K562 (cell line): Measurements from ENCODE around the gene LSM12. TPM values are rescaled to one million over a fixed set of nuclear protein-coding genes. Genes with fewer than 3 reads are reported as not detected.

ENCODE experiments used
- ATAC-seq: fragments of 200-7000 bp; cut with Tn5 transposase; 3 replicates; pipeline ENCODE4 v1.9.1; 2020; ENCODE audit warnings: moderate library complexity
- Bru-seq: library from RNA; stranded (reverse); fragments of 400-500 nt; gene quantifications from one replicate; lab custom pipeline; 2021; lab: Mats Ljungman, UMichigan
- BruChase-seq, 2 experiments: library from RNA; stranded (reverse); fragments of 400-500 nt; gene quantifications; one replicate each; lab custom pipeline; 2021; lab: Mats Ljungman, UMichigan
- BruUV-seq: library from RNA; stranded (reverse); fragments of 400-500 nt; replicated peaks from 2 replicates; lab custom pipeline; 2021; lab: Mats Ljungman, UMichigan
- CTCF ChIA-PET: fragments of 300-600 bp; formaldehyde crosslinking; extraction: SDS; loops from one replicate; lab custom pipeline; 2021; ENCODE audit warnings: low intra/inter-chr PET ratio; lab: Yijun Ruan, JAX
- POLR2A ChIA-PET: fragments of 300-600, 350-650 bp; sonication (Branson Sonifier 250); formaldehyde crosslinking; extraction: SDS; loops from one replicate; lab custom pipeline; 2021; ENCODE audit warnings: antibody characterized with exemption, inconsistent platforms; lab: Yijun Ruan, JAX
- DNase-seq, 4 experiments: peaks; one replicate each; pipeline versions ENCODE4 v3.0.0 to v3.0.0-alpha.2; 2011 to 2018; ENCODE audit warnings: low spot score in 3 of 4, mixed read lengths in 3 of 4; ENCODE audit errors: extremely low read depth in 1 of 4
- FAIRE-seq: peaks from 2 replicates; lab custom pipeline; 2011; peaks lifted over from hg19 to GRCh38; lab: Jason Lieb, UNC
- H2AFZ ChIP-seq: 2 replicates; pipeline ENCODE4 v1.6.0; 2011; ENCODE audit warnings: low read depth, low read length, control low read depth, inconsistent platforms
- H3K27ac ChIP-seq: fragments of 200-600 bp; 3 replicates; pipeline ENCODE4 v1.8.0; 2011; ENCODE audit warnings: low read depth, mild to moderate bottlenecking, control low read depth, inconsistent platforms, low read length, moderate library complexity, mixed read lengths; ENCODE audit errors: extremely low read depth
- H3K27me3 ChIP-seq, 2 experiments: fragments of 300-600 bp in 1 of 2; 2 replicates in 1 of 2; 3 replicates in 1 of 2; pipeline versions ENCODE4 v1.6.0 to v1.8.0; 2011; ENCODE audit warnings: inconsistent platforms in 2 of 2, low read length in 2 of 2, mild to moderate bottlenecking in 1 of 2, mixed read lengths in 1 of 2, moderate library complexity in 1 of 2; ENCODE audit not compliant: control insufficient read depth in 2 of 2, insufficient read depth in 2 of 2
- H3K36me3 ChIP-seq: fragments of 300-600 bp; 3 replicates; pipeline ENCODE4 v1.8.0; 2011; ENCODE audit warnings: mild to moderate bottlenecking, low read length, inconsistent platforms; ENCODE audit not compliant: control insufficient read depth, insufficient read depth
- H3K4me1 ChIP-seq, 2 experiments: fragments of 200-600 bp in 1 of 2; replicated peaks in 1 of 2; 2 replicates in 1 of 2; 3 replicates in 1 of 2; pipeline versions ENCODE4 v1.5.1 to v1.8.0; 2011; ENCODE audit warnings: inconsistent platforms in 2 of 2, low read length in 2 of 2, mild to moderate bottlenecking in 1 of 2, mixed read lengths in 1 of 2, moderate library complexity in 1 of 2; ENCODE audit not compliant: control insufficient read depth in 2 of 2, insufficient read depth in 2 of 2
- H3K4me2 ChIP-seq: 2 replicates; pipeline ENCODE4 v1.6.1; 2011; ENCODE audit warnings: low read length, control low read depth, inconsistent platforms, mixed read lengths; ENCODE audit not compliant: insufficient read depth
- H3K4me3 ChIP-seq: fragments of 200-600 bp; sonication (generic), shearing (Covaris generic); 2 replicates; pipeline ENCODE4 v1.5.1; 2016; ENCODE audit warnings: control low read depth, inconsistent platforms
- H3K79me2 ChIP-seq: fragments of 200-600 bp; 3 replicates; pipeline ENCODE4 v1.8.0; 2011; ENCODE audit warnings: low read length, inconsistent platforms; ENCODE audit not compliant: control insufficient read depth, insufficient read depth
- H3K9ac ChIP-seq, 2 experiments: 2 replicates each; pipeline versions ENCODE4 v1.6.0 to v1.6.1; 2011; ENCODE audit warnings: low read depth in 2 of 2, low read length in 2 of 2, control low read depth in 1 of 2, inconsistent platforms in 1 of 2, mild to moderate bottlenecking in 1 of 2, mixed read lengths in 1 of 2; ENCODE audit not compliant: insufficient read depth in 1 of 2
- H3K9me1 ChIP-seq: one replicate; pipeline ENCODE4 v1.6.0; 2011; ENCODE audit warnings: inconsistent platforms, mild to moderate bottlenecking, low read length, moderate library complexity; ENCODE audit not compliant: control insufficient read depth, insufficient read depth
- H3K9me3 ChIP-seq: replicated peaks from 2 replicates; pipeline ENCODE4 v1.5.1; 2011; ENCODE audit warnings: low read depth, low read length, inconsistent platforms; ENCODE audit not compliant: control insufficient read depth, insufficient read depth
- H4K20me1 ChIP-seq: replicated peaks from 2 replicates; pipeline ENCODE4 v1.6.1; 2011; ENCODE audit warnings: low read length, inconsistent platforms, mixed read lengths; ENCODE audit not compliant: control insufficient read depth, insufficient read depth
- AFF1 ChIP-seq, 2 experiments: fragments of 450-650 bp; IDR thresholded peaks; 2 replicates each; pipeline ENCODE4 v1.6.1; 2018; ENCODE audit warnings: mild to moderate bottlenecking in 2 of 2, low read depth in 1 of 2; ENCODE audit not compliant: partially characterized antibody in 2 of 2
- AFF4 ChIP-seq: sonication (generic); formaldehyde crosslinking; IDR thresholded peaks from 2 replicates; pipeline ENCODE4 v1.8.0; 2023; ENCODE audit warnings: mild to moderate bottlenecking, missing genetic modification reagents
- SFPQ ChIP-seq: fragments of 200-400 bp; formaldehyde crosslinking; IDR thresholded peaks from 2 replicates; pipeline ENCODE4 v1.6.1; 2017; ENCODE audit warnings: mild to moderate bottlenecking, low read depth, low read length, moderate library complexity
- WGBS: fragments of 100-300 bp; shearing (Covaris generic); methylation state at CpG from one replicate; pipeline ENCODE4 v1.1.6; 2016; ENCODE audit warnings: low coverage, mixed read lengths; ENCODE audit not compliant: insufficient coverage; ENCODE audit errors: missing lambda C conversion rate; 5-methylcytosine and 5-hydroxymethylcytosine counted together
- in situ Hi-C: fragments of 300-500 bp; cut with MboI; formaldehyde crosslinking; loops from 4 replicates; pipeline ENCODE4 v1.15.0; 2018; ENCODE audit warnings: inconsistent platforms, mixed read lengths
- intact Hi-C: fragments of 100-400 bp; cut with micrococcal nuclease; formaldehyde crosslinking; loops from 2 replicates; pipeline ENCODE4 v1.14.2; 2022
- long read RNA-seq, 3 experiments: library from polyadenylated mRNA in 2 of 3; library from RNA in 1 of 3; unstranded in 2 of 3; stranded (forward) in 1 of 3; transcript quantifications; one replicate each; pipeline ENCODE4 v2.0.0, GENCODE V29; 2019 to 2022
- polyA minus RNA-seq, 3 experiments: library from RNA; depleted of rRNA, polyadenylated mRNA; stranded (reverse); fragments of >200 nt; gene quantifications; 2 replicates each; pipeline ENCODE4 v1.2.3, GENCODE V29; 2011
- polyA plus RNA-seq, 8 experiments: library from polyadenylated mRNA; depleted of rRNA in 4 of 8; stranded (reverse) in 5 of 8; unstranded in 3 of 8; fragments of >200 nt; fragmentation: Nextera tagmentation in 2 of 8; fragmentation: Illumina TruSeq in 1 of 8; extraction: Ambion mirVana in 2 of 8; extraction: Trizol in 1 of 8; gene quantifications; 2 replicates each; pipeline versions ENCODE4 v1.2.1 to v1.2.3, GENCODE V29; 2011 to 2014; ENCODE audit warnings: inconsistent platforms in 1 of 8, missing spikeins in 1 of 8
- total RNA-seq, 7 experiments: library from RNA; depleted of rRNA in 6 of 7; stranded (reverse); fragments of >200 nt in 6 of 7; fragmentation: Illumina TruSeq in 2 of 7; extraction: Trizol in 2 of 7; gene quantifications; 2 replicates each; pipeline versions ENCODE4 v1.2.1 to v1.2.3, GENCODE V29; 2011 to 2021; ENCODE audit warnings: low replicate concordance in 1 of 7

Gene LSM12
- 48.1 and 49.0 TPM in 2 replicates for total RNA-seq (2011; cell fraction: chromatin; rRNA removed; ENCODE audit: low replicate concordance)
- 32.9 and 33.7 TPM in 2 replicates for total RNA-seq (2011; cell fraction: nucleolus; rRNA removed)
- total RNA-seq (2011; cell fraction: nucleoplasm; rRNA removed), result 64.8 and 108 TPM in 2 replicates
- 53.0 and 71.1 TPM in 2 replicates for total RNA-seq (2014; rRNA removed)
- 78.4 and 82.8 TPM in 2 replicates for total RNA-seq (2014; rRNA removed; fragmentation: Illumina TruSeq; extraction: Trizol)
- 95.0 and 102 TPM in 2 replicates for total RNA-seq (2015; rRNA removed; fragmentation: Illumina TruSeq; extraction: Trizol)
- 104 and 108 TPM in 2 replicates for total RNA-seq (2021)
- polyA plus RNA-seq (2011; rRNA removed), result 66.3 and 82.2 TPM in 2 replicates
- polyA plus RNA-seq (2011; cell fraction: cytosol; rRNA removed), result 56.4 and 75.0 TPM in 2 replicates
- 32.9 and 38.2 TPM in 2 replicates for polyA plus RNA-seq (2011; cell fraction: nucleus; rRNA removed)
- 40.9 and 63.3 TPM in 2 replicates for polyA plus RNA-seq (2012)
- 98.5 and 124 TPM in 2 replicates for polyA plus RNA-seq (2014; fragmentation: Illumina TruSeq; extraction: Trizol)
- polyA plus RNA-seq (2014; fragmentation: Nextera tagmentation; extraction: Ambion mirVana), result 100 to 1,000 TPM in 1 of 2 experiments, 10 to 100 TPM in 1; 89.3 to 258 TPM
- polyA plus RNA-seq (2014; rRNA removed), result 70.0 and 80.9 TPM in 2 replicates
- polyA minus RNA-seq (2011; rRNA and poly(A)+ RNA removed), result 133 and 173 TPM in 2 replicates
- 44.4 and 52.5 TPM in 2 replicates for polyA minus RNA-seq (2011; cell fraction: cytosol; rRNA and poly(A)+ RNA removed)
- polyA minus RNA-seq (2011; cell fraction: nucleus; rRNA and poly(A)+ RNA removed), result 11.3 and 24.1 TPM in 2 replicates
- Bru-seq, nascent RNA, result percentile 86 among the genes with signal in this experiment
- BruChase-seq, experiment 1, labeled RNA remaining after a 2-hour chase, result percentile 88 among the genes with signal in this experiment
- BruChase-seq, experiment 2, labeled RNA remaining after a 6-hour chase, result percentile 89 among the genes with signal in this experiment
- long read RNA-seq, experiment 1, transcript LSM12-201 (5 exons, 2,308 nt), result major isoform, 57 of 146 reads
- long read RNA-seq, experiment 1, partial matches to known transcripts, result 9 of 146 reads
- long read RNA-seq, experiment 1, other reads (novel, unspliced or antisense), result 73 of 146 reads
- long read RNA-seq, experiment 2, transcript LSM12-201 (5 exons, 2,308 nt), result major isoform, 26 of 70 reads
- long read RNA-seq, experiment 2, partial matches to known transcripts, result 1 of 70 reads
- long read RNA-seq, experiment 2, other reads (novel, unspliced or antisense), result 41 of 70 reads
- long read RNA-seq, experiment 3, transcript LSM12-201 (5 exons, 2,308 nt), result major isoform, 35 of 88 reads
- long read RNA-seq, experiment 3, partial matches to known transcripts, result 0 of 88 reads
- long read RNA-seq, experiment 3, other reads (novel, unspliced or antisense), result 52 of 88 reads

- BruUV-seq, result no TSS peak
- intact Hi-C loops (no loop called here), in situ Hi-C loops (no loop called here)
- peak within 1 kb of the TSS; percentile 95 for H3K27ac ChIP-seq
- DNase-seq (peak; percentile 92 to 97 (median 96)), FAIRE-seq (peak; percentile 92), ATAC-seq (peak; percentile 81)
- H3K9me3 ChIP-seq, result no peaks in the 10 kb centered on the region
- H3K9ac ChIP-seq, result peak within 1 kb of the TSS; percentile 93
- peaks cover 10% of the 10 kb centered on the region; the same call in 1 of the 2 replicates for H4K20me1 ChIP-seq
- peak within 1 kb of the TSS; percentile 99 for H3K4me2 ChIP-seq
- H3K27me3 ChIP-seq, result no peaks in the 10 kb centered on the region
- H3K36me3 ChIP-seq, result peaks cover 29% of the 10 kb centered on the region
- no peaks in the 10 kb centered on the region for H3K9me1 ChIP-seq
- H2AFZ ChIP-seq, result peak within 1 kb of the TSS; percentile 82
- POLR2A ChIA-PET, result interaction anchor here (0.6 to 2.3 kb wide), 15 partner anchors 8 to 457 kb away, joined by 3 to 11 read pairs (median 3); partner anchors contain the start of gene HDAC5
- peaks cover 28 to 33% of the 10 kb centered on the region in 2 experiments; a peak in 4 of 5 replicates for H3K4me1 ChIP-seq
- peaks cover 60% of the 10 kb centered on the region for H3K79me2 ChIP-seq
- WGBS, result 1% methylated on average over 40 of the region's 65 CpGs
- CTCF ChIA-PET, result no interaction called here
- H3K4me3 ChIP-seq, result peak within 1 kb of the TSS; percentile 94
- TF ChIP-seq AFF1 (IDR thresholded peaks at IDR 0.05; ENCODE audit: low read depth in 1 of 2, partially characterized antibody in 2 of 2), result no peak
- TF ChIP-seq AFF4 (CRISPR knock-in tag), result 0 out of 2 replicates have a peak, but pooled peaks have one; percentile 25
- no peak for TF ChIP-seq SFPQ
Measured at GRCh38 chr17:44066204-44066930, at the start of gene LSM12. Gene LSM12, minus strand, starts transcription at chr17:44066671. Its CDS starts 84 bp downstream, at chr17:44066587.
